HG02884 (cell line): ENCODE results near the gene TAF9.
"Not testable (repeated sequence)": the region's sequence is repeated elsewhere in the genome, so short reads cannot be mapped to it uniquely, and the experiment has no call there.

ENCODE experiments used
- ATAC-seq: cut with Tn5 transposase; IDR thresholded peaks from one replicate; pipeline ENCODE4 v1.9.1; 2021; ENCODE audit warnings: mild to moderate bottlenecking, moderate library complexity; ENCODE audit not compliant: unreplicated experiment

The TAF9 gene

GRCh38 chr5:69341520-69342161 lies 27.7 kb downstream of the TAF9 start:
- ATAC-seq: no peak

GRCh38 chr5:69335341-69335935 lies 33.9 kb downstream of the TAF9 start:
- no peak for ATAC-seq

GRCh38 chr5:69334793-69335268 lies 34.5 kb downstream of the TAF9 start:
- no peak for ATAC-seq

GRCh38 chr5:69333668-69334315 lies 35.5 kb downstream of the TAF9 start:
- ATAC-seq: not testable (repeated sequence)

GRCh38 chr5:69331528-69332445 lies 37.5 kb downstream of the TAF9 start:
- no peak for ATAC-seq

GRCh38 chr5:69329905-69330489 lies 39.3 kb downstream of the TAF9 start:
- no peak for ATAC-seq

GRCh38 chr5:69326365-69326764 lies 43.0 kb downstream of the TAF9 start:
- ATAC-seq: no peak

- ATAC-seq: no peak
Observed at GRCh38 chr5:69317391-69317790, 51.9 kb downstream of the TAF9 start.

GRCh38 chr5:69315972-69316371 lies 53.3 kb downstream of the TAF9 start:
- no peak for ATAC-seq
